ENCODE data around the gene ZNF765. TPM values are rescaled to one million over a fixed set of nuclear protein-coding genes. Genes with fewer than 3 reads are reported as not detected.

The ZNF765 gene
- total RNA-seq, 1 experiment from 2014 or later: 29.5 TPM

Other genes with a start within 250 kb of the ZNF765 start
- gene ZNF347, start 236.1 kb upstream of the ZNF765 start, total RNA-seq (2014; rRNA removed; shearing (Covaris generic)): 17.7 and 19.3 TPM in 2 replicates
- gene ZNF665, start 201.8 kb upstream of the ZNF765 start, total RNA-seq (2014; rRNA removed; shearing (Covaris generic)): not detected in 2 replicates
- 5.2 and 9.3 TPM in 2 replicates for gene ZNF677, start 140.3 kb upstream of the ZNF765 start, total RNA-seq (2014; rRNA removed; shearing (Covaris generic))
- not detected in 2 replicates for gene VN1R2, start 136.9 kb upstream of the ZNF765 start, total RNA-seq (2014; rRNA removed; shearing (Covaris generic))
- not detected in 2 replicates for gene VN1R4, start 127.4 kb upstream of the ZNF765 start, total RNA-seq (2014; rRNA removed; shearing (Covaris generic))
- gene ZNF845, start 61.4 kb upstream of the ZNF765 start, total RNA-seq (2014; rRNA removed; shearing (Covaris generic)): 15.3 and 15.4 TPM in 2 replicates
- gene ZNF525, start 29.4 kb upstream of the ZNF765 start, total RNA-seq (2014; rRNA removed; shearing (Covaris generic)): 2.0 and 2.8 TPM in 2 replicates
- gene ZNF761, start 36.8 kb downstream of the ZNF765 start, total RNA-seq (2014; rRNA removed; shearing (Covaris generic)): 22.4 and 37.0 TPM in 2 replicates
- 2.1 and 2.7 TPM in 2 replicates for gene ZNF813, start 72.6 kb downstream of the ZNF765 start, total RNA-seq (2014; rRNA removed; shearing (Covaris generic))
- gene ZNF331, start 143.0 kb downstream of the ZNF765 start, total RNA-seq (2014; rRNA removed; shearing (Covaris generic)): 6.2 and 9.8 TPM in 2 replicates
- gene DPRX, start 236.8 kb downstream of the ZNF765 start, total RNA-seq (2014; rRNA removed; shearing (Covaris generic)): not detected in 2 replicates

Data from A172 (cell line).